CD1c-positive myeloid dendritic cell (primary cell): Measurements from ENCODE around the gene THADA.
"Not testable (repeated sequence)": the region's sequence is repeated elsewhere in the genome, so short reads cannot be mapped to it uniquely, and the experiment has no call there.

ENCODE experiments used
- DNase-seq: peaks from one replicate; pipeline ENCODE4 v3.0.0-alpha.2; 2016; ENCODE audit errors: extremely low spot score

Gene THADA

DNA sequence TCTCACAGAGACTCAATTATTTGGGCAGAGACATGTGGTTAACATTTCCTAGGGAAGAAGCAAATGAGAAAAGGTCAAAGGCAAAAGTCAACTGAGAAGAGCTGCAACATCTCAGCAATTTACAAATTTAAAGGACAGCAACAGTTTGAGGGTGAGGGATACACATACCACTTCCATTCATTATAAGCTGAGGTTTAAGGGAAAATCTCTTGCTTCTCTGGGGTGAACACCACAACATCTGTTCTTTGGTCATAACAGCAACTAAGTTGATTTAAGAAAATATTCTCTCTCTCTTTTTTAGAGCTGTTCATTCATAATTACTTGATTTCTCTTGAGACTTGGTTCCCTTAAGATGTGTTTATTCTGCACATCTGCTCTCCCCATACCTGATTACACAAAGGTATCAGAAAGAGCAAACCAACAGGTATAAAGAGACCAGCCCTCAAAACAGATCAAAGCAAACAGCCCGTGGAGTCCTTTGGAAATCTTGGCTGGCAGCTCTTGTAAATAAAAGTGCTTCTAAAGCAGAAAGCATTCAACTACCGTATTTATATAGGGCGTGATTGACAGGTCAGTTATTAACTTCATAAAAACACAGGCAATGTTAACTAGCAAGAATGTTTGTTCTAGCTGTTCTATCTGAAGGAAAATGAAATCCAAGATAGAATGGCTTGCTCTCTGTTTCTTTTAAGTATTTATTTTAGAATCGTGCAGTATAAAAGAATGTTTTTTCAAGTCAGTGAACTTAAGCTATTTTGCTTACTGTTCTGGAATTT is 132.8 kb downstream of the THADA start:
- no peak for DNase-seq

DNA sequence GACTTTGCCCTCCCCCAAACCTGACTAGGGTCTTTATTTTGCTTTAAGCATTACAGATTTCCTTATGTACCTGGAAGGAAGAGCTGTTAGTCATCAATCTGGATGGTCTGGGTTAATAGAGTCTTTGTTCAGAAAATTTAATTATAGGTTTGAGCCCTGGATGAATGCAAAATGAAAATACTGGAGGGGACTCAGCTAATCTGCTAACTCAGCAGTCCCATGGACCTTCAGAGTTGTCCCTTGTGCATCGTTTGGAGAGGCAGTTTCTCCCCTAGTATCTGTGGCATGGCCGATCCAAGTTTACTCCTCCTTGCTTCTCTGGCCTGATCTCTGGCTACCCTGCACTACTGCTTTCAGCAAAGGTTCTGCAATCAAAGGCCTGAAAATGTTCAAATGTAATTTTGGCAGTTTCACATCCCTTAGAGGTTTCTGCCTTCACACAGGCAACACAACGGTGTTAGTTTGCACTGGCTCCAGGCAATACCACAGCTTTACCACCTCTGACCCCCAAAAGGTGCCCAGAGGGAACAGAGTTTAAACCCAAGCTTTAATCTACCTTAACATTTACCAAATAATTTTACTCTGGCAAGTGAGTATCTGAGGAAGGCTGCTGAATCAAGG is 134.3 kb downstream of the THADA start:
- DNase-seq, result peak; percentile 71

DNA sequence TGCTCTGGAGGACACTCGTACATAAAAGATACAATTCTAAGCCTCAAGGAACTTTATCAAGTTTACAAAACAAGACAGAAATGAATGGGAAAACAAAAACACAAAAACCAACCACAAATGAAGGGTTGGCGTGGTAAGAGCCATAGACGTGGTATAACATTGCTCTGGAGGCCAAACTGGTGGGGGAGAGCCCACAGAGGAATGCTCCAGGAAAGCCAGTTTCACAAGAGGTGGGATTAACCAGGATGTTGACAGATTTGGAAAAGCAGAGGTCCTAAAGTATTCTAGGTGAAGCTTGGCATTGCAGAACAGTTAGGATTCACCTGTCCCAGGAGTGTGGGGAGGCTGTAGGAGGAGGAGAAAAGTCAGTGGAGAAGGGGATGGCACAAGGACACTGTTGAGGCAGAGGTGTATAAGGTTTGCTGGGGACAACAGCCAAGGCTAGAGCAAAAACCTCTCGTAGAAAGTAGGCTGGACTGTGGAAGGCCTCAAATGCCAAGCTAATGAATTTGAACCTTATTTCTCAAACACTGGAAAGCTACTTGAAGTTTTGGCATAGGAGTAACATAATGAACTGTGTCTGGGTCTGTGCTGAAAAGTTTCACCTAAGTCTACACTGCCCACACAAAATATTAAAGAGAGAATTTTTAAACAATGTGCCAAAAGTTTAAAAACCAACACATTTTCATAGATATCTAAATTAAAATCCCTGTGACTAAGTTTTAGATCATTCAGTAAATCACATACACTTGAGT is 135.1 kb downstream of the THADA start:
- no peak for DNase-seq

DNA sequence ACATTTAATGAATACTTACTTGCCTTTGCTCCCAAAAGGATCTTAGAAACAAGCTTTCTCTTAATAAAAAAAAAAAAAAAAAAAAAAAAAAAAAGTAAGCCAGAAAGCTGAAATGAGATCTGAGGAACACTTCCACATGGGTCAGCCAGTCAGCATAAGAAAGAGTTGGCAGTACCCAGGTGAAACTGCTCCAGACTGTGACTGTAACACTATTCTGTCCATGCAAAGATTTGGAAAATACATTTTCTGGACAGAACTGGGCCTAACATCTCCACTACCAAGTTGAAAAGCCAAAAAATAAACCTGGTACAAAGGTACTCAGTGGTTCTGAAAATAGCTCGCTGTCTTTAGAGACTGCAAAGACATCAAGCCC is 135.7 kb downstream of the THADA start:
- DNase-seq, result no peak

DNA sequence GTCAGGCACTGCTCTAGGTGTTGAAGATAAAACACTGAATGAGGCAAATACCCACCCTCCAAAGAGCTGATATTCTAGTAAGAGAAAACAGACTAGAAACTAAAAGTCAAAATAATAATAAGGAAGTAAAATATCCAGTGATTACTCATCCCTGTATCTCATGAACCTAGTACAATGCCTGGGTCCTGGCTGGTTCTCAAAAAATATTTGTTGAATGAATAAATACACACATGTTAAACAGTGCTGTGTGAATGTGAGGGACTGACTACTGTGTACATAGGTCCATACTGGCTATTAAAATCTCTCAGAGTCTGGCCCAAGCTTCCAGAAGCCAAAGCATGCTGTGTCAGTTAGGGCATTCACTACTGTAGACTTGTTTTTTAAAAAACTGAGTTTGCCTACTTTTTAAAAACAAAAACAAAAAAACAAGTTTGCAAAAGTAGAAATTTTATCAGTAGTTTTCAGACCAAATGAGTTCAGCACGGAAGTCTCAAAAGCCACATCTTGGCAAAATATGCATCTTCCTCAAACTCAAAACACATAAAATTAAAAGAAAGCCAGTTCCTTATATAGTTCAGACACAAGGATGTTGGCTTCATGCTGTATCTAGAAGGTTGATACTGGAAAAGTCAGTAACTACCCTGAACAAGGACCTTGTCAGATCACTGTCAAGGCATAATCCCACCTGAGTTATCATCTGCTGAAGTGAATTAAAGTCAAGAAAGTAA is 136.2 kb downstream of the THADA start:
- DNase-seq, result peak; percentile 69

DNA sequence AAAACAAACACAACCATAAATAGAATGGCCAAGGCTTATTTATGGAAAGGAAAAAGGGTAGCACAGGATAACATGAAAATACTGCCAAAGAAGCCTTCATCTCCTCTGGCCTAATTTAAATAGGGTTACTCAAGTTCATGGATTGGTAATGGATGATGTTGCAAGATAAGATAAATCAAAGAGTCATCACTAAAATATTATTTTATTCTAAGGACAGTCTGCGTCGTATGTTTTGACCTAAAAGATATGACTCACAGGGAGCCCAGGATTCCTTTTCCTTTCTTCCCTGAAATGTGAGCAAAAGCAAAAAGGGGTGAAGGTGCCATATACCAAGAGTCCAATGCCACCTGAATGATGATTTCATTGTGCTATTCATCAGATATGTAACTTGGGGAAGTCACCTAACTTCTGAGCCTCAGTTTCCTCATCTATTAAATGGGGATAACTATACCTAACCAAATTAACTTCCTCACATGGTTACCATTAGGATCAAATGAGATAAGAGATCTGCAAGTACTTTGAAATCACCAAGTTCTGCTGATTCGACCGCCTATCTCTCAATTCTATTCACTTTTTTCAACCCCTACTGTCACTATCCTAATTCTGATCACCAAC is 137.7 kb downstream of the THADA start:
- DNase-seq, result no peak

DNA sequence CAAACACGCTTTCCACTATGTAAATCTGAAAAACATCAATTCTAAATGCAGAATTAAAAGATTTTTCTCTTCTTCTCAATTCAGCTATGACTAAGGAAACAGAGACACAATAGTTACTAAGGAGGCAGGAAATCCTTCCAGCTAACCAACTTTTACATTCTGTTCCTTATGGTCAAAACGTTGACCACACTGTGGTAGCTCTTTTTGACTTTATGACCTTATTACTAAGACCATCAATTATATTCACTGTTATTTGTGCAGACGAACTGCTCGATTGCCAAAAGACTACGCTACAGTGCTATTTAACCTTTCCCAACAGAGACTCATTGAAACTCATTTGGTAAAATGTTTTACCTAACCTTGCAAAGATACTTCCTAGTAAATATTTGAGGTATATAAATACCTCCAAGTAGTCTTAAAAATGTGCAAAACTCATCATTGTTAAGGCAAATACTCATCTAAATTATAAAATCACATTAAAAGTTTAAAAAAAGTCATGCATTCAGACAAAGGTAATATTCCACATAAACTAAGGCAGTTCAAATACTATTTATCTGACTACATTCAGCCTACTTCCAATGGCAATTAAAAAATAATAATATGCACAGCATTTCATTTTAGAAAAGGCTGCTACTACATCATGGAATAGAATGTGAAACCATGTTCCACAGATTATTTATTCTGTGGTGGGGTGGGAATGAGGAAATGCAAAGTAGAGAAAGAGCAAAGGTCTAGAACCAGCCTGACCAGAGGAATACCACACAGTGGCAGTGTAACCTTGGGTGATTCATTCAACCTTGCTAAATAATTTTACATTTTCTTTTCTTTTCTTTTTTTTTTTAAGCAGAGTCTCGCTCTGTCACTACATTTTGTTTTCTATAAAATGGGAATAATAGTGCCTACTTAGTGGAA is 139.9 kb downstream of the THADA start:
- DNase-seq, result peak; percentile 37

DNA sequence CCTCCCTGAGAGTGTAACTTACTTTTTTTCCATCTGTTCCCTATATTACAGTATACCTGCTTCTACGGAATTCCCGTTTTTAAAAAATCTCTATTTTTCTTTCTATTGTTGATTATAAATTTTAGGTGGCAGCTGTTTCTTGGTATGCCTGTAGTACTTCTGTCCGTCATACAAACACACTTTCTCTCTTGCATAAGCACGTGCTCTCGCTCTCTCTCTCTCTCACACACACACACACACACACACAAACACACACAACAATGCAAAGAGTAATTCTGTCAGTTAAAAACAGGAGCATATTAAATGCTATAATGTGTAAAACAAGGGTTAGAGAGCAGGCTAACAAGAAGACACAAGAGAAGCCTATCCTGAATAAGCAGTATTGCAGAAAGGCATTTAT is 140.5 kb downstream of the THADA start:
- DNase-seq, result no peak

DNA sequence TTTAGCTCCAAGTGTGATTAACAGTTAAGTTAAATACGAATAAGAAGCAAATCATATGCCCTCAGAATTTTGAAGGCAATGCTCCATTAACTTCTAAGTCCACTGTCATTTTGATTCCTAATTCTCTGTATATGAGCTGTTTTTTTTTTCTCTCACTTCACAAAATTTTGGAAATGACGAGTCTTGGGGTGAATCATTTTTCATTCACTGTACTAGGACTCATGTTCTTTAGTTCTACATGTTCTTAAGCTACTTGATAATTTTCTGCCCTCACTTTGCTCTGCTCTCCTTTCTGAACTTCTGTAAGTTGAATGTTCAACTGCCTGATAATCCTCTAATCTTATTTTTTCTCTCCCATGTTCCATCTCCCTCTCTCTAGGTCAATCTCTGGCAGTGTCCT is 141.0 kb downstream of the THADA start:
- no peak for DNase-seq

DNA sequence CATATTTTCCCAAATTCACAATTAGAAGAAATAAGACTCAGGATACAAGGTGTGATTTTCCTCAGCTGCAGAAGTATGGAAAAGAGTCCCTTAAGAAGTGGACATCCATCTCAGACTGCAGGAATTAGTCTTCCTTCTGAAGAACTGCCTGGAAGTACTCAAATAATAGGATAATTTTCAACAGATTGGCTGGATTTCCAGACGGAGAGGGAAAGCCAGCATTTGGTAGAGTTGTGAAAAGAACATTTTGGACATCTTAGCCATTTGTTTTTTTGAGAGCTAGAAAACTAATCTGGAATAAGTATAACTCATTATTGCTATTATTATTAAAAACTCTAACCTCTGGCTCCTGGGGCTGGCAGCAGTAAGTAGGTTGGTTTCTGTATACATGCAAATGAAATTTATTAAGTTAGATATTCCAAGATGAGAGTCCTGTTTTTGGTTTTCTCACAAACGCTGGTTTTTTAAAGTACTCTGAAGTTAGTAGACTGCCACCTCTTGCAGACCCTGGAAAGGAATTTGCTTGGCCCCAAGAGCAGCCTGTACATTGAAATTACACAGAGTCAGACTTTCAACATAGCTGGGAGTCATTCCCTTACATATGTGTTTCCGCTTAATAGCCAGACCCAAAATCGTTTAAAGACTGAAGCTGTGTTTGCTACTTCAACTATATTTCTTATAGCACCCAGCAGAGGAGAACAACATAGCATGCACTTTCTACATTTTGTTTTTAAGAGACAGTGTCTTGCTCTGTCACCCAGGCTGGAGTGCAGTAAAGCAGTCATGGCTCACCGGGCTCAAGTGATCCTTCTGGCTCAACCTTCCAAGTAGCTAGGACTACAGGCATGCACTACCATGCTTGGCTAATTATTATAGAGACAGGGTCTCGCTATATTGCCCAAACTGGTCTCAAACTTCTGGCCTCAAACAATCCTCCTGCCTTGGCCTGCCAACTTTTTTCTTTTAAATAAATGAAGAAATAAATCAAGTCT is 142.4 kb downstream of the THADA start:
- no peak for DNase-seq

DNA sequence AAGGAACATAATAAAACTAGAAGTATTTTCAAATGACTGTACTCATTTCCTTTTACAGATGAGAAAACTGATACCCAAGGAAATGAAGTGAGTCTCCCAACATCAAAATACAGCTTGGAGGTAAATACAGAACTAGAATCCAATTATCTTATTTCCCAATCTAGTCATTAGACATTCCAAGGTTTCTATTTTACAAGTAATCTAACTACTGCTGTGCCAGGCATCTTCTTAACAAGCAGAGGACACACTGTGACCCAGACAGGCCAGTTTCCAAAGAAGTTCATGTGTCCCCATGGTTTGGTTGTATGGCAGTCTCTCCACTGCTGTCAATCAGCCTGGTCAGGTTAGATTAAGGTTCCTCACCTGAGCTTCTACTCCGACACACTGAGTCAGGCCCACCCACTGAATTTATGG is 143.5 kb downstream of the THADA start:
- no peak for DNase-seq

DNA sequence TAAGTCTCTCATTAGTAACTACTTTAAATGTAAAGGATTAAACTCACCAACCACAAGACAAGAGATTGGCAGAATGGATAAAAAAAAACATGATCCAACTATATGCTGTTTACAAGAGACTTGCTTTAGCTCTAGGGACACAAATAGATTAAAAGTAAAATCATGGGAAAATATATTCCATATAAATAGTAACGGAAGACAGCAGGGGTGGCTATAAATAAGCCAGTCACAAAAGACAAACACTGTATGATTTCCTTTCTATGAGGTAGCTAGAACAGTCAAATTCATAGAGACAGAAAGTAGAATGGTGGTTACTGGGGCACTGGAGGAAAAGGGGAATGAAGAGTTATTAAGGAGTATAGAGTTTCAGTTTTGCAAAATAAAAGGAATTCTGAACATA is 145.2 kb downstream of the THADA start:
- DNase-seq, result no peak

DNA sequence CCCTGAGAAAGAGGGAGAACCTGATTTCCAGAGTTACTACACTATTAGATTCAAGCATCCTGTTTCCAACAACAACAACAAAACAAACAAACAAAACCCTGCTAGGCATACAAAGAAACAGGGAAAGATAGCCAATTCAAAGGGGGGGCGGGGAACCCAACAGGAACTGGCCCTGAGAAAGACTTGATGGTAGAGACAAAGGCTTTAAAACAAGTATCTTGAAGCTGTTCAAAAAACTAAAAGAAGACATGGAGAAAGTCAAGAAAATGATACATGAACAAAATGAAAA is 147.1 kb downstream of the THADA start:
- no peak for DNase-seq

DNA sequence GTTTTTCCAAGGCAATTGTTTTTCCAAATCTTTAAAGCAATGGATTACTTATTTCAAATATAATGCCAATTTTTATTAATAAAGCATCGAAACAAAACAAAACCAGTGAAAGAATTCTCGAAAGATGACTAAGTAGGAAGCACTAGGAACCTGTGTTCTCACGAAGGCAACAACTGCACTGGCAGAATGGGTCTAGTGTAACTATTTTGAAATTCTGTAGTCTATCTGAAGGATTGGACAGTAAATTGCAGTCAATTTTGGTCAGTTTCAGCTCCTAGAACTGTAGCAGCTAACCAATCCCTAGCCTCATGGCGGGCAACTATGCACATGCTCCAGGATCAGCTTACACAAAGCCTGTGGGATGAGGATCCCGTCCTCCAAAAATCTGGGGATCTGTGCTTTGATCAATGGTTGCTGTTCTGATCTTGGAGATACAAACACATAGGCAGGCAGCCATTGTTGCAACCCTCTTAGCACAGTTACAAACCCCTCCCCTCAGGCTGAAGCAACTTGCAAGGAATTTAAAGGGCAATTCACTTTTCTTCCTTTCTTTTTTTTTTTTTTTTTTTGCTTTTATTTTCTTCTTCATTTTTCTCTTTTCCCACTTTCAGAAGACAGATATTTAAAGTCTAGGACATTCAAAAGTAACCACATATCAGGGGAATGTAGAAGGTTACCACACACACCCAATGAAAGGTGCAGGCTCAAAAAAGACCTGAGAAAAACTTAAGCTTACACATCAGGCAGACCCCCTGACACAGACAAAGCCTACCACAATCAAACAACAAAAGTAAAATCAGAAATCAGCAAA is 147.6 kb downstream of the THADA start:
- DNase-seq, result no peak

DNA sequence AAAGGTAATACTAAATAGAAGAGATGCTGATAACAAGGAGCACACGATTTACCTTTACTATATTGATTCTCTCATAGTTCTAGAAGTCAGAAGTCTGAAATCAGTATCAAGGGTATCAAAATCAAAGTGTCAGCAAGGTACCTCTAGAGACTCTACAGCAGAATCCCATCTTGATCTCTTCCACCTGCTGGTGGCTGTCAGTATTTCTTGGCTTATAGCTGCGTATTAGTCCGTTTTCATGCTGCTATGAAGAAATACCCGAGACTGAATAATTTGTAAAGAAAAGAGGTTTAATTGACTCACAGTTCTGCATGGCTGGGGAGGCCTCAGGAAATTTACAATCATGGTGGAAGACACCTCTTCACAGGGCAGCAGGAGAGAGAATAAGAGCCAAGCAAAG is 149.1 kb downstream of the THADA start:
- DNase-seq, result not testable (repeated sequence)

DNA sequence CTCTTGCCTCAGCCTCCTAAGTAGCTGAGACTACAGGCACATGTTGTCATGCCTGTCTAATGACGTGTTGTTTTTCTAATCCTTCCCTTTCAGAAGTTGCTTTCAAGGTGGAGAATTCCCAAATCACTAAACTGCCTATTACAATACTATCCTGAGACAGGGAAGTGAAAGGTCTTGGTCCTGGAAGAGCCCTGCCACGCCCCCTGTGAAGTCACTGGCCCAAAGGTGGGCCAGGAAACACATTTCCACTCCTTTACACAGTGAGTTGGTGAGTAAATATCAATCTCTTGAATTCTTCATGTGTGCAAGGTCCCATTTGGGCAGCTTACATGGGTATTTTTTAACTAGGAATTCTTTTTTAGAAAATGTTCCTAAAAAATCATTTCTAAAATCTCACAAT is 150.1 kb downstream of the THADA start:
- no peak for DNase-seq

DNA sequence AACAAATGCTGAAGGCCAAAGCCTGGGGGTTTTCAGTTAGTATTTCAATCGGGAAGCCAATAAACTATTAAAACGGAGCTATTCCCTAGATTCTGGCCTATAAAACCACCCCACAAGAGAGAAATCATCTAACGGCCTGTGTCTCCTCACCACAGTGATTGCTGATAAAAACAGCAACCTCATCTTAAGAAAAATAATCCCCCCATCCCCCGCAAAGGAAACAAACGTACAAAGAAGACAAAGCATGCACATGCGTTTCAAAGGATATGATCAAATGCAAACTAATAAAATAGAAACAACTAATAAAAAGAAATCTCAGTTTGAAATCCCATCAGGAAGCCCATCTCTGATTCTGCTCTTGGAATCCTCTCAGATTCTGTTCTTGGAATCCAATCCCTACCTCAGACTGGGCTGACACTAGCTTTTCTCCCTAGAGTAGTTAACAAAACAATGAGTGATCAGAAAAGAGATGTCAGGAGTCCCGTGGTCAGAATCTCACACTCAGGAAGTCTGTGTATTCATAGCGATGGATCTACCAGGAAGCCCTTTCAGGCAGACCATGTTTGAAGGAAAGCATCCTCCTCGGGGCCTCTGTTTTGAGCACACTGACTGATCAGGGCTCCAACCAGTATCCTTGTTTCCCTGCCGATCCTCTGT is 150.7 kb downstream of the THADA start:
- no peak for DNase-seq

DNA sequence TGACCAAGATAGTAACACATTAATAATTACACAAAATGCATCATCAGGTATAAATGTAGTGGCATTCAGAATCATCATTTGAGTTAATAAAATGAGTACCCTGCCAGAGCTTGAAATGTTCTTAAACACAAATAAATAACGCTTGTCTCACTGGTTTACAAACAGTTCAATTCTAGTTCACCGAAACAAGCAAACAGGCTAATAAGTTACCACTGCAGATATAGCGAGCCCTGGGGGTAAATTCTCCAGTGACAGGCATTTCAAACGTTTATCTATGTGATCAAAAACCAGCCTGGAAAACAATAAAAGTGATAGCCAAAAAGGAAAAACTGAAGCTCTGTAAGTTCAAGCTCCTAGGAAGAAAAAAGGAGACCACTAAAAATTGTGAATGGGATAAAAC is 152.6 kb downstream of the THADA start:
- no peak for DNase-seq
